HG03025 (cell line): ENCODE results near the gene DSG2.
"Not testable (repeated sequence)": the region's sequence is repeated elsewhere in the genome, so short reads cannot be mapped to it uniquely, and the experiment has no call there.

Experiments
- ATAC-seq: cut with Tn5 transposase; IDR thresholded peaks from one replicate; pipeline ENCODE4 v1.9.1; 2021; ENCODE audit warnings: mild to moderate bottlenecking, moderate library complexity; ENCODE audit not compliant: unreplicated experiment, low FRiP score

Gene DSG2

DNA sequence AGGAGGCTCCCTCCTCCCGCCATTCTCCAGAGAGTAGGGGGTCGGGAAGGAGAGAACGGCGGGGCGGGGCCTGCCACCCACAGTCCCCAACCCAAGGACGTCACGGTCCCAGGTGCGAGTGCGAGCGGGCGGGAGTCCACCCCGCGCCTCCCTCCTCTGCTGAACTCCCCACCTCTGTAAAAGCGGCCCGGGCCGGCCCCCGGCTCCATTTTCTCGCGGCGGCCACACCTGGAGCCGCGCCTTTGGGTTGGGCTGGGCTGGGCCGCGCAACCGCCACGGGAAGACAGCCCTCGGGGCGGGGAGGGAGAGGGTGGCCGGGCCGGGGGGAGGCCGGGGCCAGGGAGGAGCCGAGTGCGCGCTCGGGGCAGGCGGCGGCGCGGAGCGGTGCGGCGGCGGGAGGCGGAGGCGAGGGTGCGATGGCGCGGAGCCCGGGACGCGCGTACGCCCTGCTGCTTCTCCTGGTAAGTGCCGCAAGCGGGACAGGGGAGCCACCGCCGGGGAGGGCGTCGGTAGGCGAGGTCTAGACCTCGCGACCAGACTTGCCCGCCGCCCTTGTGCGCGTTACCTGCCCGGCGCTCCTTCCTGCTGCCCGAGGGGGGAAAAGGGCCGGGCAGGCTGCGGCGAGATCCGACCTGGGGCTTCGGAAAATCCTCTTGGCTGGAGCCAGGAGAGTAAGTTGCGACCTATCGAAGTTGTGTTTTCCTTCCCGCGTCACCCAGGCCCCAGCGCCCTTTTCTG is at the start of gene DSG2:
Gene DSG2 (plus strand): TSS at position 342 of the 738 bp plus-strand sequence. CDS start 75 bp downstream, at position 417.
- ATAC-seq, result peak; percentile 50

DNA sequence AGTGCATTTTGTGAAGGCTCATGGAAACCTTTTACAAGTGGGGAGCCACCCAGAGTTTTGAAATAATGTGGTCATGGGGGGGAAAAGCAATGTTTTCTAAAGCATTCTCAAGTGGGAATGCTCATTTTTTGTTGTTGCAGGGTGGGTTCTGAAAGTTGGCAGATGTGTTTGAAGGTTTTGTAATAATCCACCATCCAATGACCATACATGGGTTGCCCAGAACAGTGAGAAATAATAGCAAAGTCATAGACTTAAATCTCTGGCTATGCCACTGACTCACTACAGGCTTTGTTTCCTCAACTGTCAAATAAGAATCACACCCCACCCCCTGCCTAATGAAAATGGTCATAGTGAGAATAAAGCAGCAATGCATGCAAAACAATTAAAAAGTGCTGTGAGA is 47.6 kb upstream of the DSG2 start:
- no peak for ATAC-seq

DNA sequence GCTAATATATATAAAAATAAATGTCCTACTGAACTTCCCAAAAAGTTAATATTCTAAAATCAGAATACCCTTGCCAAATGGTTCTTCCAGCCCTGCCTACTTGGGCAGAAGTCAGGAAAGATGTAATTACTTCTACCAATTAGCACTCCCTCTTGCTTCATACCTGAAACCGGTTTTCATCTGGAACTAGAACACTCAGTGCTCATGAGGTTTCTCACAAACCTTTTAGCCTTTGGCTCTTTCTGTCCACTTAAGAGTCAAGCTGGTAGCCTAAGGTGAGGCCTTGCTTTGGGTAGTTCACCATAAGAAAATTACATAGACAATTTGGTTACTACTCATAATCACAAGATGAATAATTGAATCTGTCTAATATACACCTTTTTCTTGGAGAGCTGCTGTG is 46.4 kb upstream of the DSG2 start:
- no peak for ATAC-seq

DNA sequence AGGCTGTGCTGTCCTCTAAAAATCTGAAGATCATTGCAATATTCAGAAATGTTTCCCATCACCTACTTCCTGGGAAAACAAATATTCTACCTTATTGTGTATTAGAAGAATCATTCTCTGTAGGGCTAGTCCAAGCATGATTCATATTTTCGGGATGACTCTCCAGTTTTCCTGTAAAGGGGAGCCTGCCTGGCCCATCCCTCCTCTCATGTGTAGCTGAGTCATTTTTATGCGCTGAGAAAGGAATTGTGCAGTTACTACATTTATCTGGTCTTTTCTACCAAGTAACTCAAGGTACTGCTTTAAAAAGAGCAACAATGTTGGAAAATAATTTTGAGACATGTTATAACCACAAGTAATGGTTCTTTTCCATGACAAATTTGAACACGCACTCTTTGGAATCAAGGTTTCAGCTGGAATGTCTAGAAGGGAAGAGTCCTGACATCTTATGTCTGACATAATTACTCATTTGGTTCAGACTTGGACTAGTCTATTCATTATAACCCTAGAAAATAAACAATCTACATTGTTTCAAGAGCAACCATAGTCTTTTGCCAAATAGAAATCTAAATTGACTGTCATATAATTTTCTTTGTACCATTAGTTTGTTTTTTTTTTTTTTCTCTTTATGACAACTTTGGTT is 43.8 kb upstream of the DSG2 start:
- no peak for ATAC-seq

DNA sequence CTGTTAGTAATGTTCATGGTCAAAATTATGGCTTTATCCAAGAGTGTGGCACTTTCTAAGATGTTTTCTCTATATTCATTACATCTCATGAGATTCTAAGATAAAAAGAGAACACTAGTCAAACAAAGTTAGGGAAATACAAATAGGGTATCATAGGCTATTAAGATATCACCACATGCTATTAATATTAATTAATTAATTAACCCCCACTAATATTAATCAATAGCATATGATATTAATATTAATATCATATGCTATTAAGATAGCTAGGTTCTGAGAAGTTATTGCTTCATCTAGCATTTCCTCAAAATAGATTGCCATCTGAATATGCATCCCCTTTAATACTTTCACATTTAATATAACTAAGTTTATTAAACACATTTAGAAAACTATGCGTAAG is 28.3 kb upstream of the DSG2 start:
- ATAC-seq, result no peak

DNA sequence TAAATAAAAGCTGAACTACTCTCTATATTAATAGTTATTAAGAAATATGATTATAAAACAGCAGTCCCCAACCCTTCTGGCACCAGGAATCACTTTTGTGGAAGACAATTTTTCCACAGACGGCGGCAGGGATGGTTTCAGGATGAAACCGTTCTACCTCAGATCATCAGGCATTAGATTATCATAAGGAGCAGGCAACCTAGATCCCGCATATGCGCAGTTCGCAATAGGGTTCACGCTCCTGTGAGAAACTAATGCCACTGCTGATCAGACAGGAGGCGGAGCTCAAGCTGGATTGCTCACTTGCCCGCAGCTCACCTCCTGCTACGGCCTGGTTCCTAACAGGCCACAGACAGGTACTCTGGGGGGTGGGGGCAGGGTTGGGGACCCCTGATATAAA is 19.3 kb upstream of the DSG2 start:
- no peak for ATAC-seq

DNA sequence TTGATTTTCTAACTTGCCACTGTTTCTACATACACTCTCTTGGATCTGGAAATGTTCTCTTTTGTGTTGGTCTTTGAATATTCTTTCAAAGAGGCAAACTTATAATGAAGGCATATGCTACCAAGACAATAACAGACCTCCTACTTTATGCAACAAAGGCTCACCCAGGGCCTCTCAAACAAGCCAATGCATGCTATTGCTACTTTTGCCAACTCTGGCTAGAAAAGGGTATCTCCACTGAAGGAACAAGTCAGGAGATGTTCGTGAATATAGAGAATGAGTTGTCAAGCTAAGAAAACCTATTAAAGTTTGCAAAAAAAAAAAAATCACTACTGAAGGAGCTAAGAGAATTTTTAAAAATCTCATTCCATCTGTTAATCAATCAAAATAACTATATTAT is 15.9 kb upstream of the DSG2 start:
- no peak for ATAC-seq

DNA sequence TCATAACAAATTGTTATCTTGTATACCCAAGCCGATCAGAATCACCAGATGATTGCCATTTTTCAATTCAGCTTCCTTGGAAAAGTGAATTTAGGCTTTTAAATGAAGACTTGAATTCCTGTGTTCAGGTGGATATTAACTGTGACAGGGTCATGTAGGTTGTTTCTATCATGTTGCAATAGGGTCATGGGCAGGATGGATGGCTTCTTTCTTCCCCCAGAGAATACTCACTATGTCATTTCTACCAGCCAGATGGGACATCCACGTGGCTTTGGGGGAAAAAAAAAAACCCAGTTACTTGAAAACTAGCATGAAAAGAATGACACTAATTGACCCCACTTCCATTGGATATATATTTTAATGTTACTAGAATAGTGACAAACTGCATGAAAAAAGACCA is 14.6 kb upstream of the DSG2 start:
- no peak for ATAC-seq

DNA sequence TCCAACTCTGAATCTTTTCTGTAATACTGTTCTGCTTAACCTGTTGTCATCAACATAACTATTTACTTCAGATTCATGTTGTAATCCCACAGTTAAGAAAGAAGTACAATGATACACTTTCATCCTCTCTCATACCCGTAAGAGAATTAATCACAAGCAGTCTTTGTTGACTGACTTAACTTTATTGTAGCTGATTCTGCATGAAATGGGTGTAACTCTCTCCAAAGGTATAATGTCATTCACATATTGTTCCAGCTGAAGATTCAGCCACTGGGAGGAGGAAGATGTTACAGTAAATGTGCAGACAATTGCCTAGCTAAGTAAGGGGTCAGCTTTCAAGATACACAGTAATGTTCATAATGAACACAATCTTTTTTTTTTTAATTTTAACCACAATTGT is 13.5 kb upstream of the DSG2 start:
- ATAC-seq, result no peak

DNA sequence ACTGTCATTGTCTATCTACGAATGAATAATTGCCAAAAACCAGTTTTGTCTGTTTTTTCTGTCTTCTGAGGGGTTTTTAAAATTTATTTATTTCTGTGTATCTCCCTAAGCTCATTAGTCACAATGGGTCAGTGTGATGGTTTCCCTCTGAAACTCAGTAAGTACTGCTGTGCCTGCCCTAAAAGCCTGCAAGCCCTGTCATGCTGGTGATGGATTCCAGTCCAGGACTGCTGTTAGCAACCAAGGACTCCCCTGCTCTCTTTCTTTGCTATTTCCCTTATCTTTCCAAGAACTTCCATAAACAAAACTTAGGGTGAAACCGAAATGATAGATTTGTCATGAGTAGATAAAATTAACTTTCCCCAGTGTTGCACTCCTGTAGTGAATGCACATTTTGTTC is 11.8 kb upstream of the DSG2 start:
- ATAC-seq, result no peak

DNA sequence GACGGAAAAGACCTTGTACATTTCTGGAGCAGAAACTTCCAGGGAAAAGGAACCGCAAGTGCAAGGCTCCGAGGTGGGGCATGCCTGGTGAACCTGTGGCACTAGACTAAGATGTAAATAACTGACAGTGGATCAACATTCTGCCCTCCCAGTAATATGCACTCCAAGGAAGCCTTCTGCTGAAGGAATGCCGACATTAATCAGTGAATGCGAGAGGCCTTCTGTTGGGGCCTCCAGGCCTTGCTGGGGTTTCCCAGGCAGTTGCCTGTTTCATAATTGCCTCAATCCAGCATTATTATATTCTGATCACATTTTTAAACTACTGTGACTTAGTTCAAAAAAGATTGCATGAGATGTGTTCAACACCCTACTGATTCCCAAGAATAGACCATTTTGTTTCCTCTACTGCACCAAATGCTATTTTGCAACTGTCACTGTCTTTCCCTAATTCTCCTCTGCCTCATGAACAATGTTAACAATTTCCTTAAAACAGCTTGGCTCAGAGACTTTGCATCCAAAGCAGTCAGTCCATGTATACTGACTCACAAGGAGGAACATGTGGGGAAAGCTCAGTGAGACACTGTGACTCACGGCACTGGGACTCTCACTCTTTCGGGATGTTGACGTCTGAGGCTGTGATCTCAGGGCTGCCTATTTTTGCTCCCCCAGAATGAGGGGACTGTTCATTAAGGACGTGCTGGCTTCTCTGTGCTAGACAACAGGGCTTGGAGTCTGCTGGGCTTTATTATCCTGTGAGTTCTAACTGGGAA is 10.5 kb upstream of the DSG2 start:
- ATAC-seq, result no peak

DNA sequence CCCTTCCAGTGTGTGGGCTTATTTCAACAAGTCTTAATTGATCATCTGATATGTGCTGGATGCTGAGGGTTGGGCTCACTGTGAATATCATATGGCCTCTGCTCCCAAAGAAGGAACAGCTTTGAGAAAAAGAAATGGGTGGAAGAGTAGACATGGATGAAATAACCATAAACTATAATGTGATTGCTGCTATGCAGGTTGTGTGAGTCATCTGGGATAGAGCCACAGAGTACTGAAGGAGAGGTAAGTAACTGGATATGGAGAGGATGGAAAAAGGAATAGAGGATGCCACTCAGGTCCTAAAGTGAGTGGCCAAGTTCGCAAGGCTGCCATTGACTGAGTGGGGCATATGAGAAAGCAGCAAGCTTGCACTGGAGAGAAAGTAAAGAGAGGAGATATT is 8.7 kb upstream of the DSG2 start:
- no peak for ATAC-seq

DNA sequence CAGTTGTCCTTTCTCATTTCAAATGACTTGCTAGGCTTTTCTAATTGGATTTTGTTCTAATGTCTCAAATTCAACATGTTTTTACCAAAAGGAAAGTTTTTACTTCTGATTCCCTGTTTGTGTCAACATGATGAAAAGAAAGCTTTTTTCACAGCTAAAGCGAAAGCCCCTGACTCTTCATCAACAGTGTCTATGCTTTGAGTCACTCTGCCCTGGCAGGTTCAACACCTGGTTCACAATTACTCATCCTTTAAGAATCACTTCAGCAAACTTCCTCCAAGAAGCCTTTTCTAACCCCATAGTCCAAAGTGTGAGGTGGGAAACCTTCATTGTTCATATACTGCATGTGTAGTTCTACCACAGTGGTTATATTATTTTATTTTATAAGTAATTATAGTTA is 7.6 kb upstream of the DSG2 start:
- ATAC-seq, result peak; percentile 90

DNA sequence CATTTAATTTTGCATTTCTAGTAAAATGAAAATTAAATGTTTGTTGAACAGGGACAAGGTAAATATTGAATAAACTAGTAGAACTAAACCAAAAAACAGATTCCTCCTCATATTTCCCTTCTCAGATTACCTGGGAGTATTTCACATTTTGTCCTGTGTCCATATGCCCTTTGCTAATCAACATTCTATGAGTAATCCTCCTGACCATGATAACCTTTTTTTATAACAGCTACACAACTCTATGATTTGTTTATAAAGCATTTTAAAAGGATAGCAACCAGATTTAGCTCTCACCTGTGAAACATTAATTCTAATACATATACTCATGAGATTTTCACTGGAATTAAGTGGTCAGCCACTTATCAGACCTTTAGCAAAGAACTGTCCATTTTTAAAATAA is 7.1 kb upstream of the DSG2 start:
- ATAC-seq, result no peak

DNA sequence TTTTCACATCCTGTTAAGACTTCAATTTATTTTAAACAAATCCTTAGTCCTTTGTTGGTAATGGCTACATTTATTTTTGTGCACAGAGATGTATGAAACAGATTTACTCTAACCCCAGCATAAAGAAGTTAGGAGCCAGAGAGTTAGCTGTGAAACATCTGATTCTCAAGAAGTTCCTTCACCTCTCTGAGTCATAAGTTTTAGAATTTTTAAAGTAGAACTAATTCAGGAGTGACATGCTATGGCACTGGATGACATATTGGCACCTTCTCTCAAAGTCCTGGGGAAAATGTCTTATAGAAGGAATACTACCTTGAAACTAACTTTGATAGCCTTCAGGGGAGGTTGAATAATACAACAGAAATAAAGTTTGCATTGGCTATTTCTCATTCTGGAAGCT is 6.4 kb upstream of the DSG2 start:
- ATAC-seq, result no peak

DNA sequence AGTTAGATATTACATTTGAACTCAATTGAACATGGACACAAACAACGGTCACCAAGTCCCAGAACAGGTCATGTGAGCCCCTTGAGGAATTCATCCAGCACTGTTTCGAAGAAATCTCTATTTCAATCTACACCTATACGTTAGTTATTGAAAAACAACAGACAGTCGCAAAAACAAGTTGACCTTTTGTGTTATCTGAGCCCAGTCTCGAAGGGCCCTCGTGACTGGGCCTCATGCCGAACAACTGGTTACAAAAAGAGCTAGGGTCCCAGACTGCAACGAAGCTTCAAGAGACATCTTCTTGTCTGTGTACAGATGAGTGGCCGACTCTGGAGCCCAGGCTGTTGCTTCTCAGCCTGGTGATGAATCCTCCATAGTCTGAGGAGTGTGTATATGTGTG is 5.3 kb upstream of the DSG2 start:
- no peak for ATAC-seq

DNA sequence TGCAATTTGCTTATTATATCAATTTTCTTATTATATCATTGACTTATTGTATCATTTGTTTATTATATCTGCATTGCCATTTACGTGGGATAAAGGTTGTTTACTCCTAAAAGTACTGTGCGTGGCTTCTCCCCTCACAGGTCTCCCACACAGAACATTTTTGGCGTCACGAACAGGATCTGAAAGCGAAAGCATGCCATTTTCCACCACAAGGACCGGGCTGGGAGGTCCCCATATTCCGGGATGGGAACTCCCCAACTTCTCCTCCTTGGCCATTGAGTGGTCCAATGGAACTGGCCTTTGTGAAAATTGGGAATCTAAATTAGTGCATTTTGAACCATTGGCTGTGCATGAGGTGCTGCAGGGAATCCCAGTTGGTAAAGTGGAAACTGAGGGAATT is 4.8 kb upstream of the DSG2 start:
- no peak for ATAC-seq

DNA sequence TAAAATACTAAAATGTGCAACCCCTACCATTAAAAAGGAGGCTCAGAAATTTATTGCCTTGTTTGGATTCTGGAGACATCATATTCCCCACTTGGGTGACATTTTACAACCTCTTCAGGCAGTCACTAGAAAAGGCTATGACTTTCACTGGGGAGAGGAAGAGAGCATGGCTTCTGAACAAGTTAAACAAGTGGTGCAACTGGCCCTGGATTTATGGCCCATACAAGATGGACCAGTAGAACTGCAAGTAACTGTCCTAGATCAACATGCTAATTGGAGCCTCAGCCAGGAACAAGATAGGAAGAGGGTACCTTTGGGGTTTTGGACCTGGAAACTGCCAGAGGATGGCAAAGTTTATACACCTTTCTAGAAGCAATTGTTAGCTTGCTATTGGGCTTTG is 4.0 kb upstream of the DSG2 start:
- no peak for ATAC-seq

DNA sequence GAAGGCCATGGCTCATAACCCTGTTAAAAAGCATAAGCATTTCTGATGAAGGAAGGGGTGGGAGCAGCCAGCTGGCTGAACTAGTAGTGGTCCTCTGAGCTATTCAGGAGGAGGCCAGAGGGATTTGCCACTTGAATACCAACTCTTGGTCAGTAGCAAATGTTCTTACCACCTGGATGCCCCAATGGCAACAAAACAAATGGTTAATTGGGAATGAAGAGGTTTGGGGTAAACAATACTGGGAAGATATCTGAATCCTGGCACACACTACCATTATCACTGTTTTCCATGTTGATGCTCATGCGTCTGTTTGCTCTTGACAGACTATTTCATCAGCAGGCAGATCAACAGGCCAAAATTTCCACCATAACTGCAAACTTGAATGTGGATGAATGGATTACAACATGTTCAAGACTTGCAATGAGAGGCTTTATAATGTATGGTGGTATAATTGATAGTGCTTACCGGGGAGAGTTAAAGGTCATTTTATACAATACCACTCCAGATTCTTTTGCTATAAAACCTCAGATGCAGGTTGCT is 3.2 kb upstream of the DSG2 start:
- ATAC-seq, result not testable (repeated sequence)

DNA sequence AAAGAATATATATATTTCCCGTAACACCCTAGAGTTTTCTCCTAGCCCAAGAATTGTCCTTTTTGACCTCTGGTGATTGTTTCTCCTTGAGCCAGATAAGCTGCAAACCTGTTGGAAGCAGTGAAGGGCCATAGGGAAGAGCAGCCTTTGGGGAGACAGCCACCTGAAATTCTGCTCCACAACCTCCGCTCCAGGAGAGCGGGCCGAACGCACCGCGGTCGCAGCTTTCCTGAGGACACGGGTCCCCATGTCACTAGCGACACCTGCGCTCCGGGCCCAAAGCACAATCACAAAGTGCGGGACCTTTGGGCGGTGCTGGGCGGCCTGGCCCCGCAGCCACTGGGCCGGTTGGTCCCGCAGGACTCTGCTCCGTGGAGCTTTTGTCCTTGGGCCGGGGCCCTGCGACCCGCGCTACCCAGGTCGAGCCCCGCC is 557 bp upstream of the DSG2 start:
- ATAC-seq, result peak; percentile 0
